SJSA1 (cell line): ENCODE measurements around the gene EDN2. TPM values are rescaled to one million over a fixed set of nuclear protein-coding genes. Genes with fewer than 3 reads are reported as not detected.

Source experiments
- DNase-seq, 2 experiments: peaks; one replicate each; pipeline ENCODE4 v3.0.0-alpha.2; 2015 to 2020; ENCODE audit warnings: low spot score in 2 of 2, low read depth in 1 of 2
- H3K27ac ChIP-seq: fragments of 250-450 bp; sonication (Bioruptor Pico); 2 replicates; pipeline ENCODE4 v1.5.1; 2020; ENCODE audit warnings: mild to moderate bottlenecking, moderate library complexity
- H3K27me3 ChIP-seq: fragments of 250-450 bp; sonication (Bioruptor Pico); replicated peaks from 2 replicates; pipeline ENCODE4 v1.5.1; 2020; ENCODE audit warnings: mild to moderate bottlenecking, moderate library complexity
- H3K36me3 ChIP-seq: fragments of 250-450 bp; sonication (Bioruptor Pico); 2 replicates; pipeline ENCODE4 v1.5.1; 2020; ENCODE audit warnings: mild to moderate bottlenecking
- H3K4me1 ChIP-seq: fragments of 250-450 bp; sonication (Bioruptor Pico); replicated peaks from 2 replicates; pipeline ENCODE4 v1.6.1; 2021; ENCODE audit warnings: mild to moderate bottlenecking
- H3K4me3 ChIP-seq: fragments of 250-450 bp; sonication (Bioruptor Pico); 2 replicates; pipeline ENCODE4 v1.5.1; 2020; ENCODE audit warnings: mild to moderate bottlenecking
- H3K9me3 ChIP-seq: fragments of 250-450 bp; sonication (Bioruptor Pico); replicated peaks from 2 replicates; pipeline ENCODE4 v1.5.1; 2020; ENCODE audit warnings: mild to moderate bottlenecking
- total RNA-seq: library from RNA; depleted of rRNA; stranded (reverse); fragments of >200 nt; shearing (Covaris generic); gene quantifications from 2 replicates; pipeline ENCODE4 v1.2.3, GENCODE V29; 2014

EDN2 gene
- total RNA-seq, 1 experiment from 2014 or later = 6.7 TPM

- Histone ChIP-seq H3K36me3 (peaks cover 54% of the 10 kb centered on the region), H3K27me3 (no peaks in the 10 kb centered on the region), H3K27ac (no peak overlapping the region), H3K4me1 (peaks cover 19% of the 10 kb centered on the region), H3K9me3 (no peaks in the 10 kb centered on the region), H3K4me3 (no peak overlapping the region)
- no peak for DNase-seq
Measured at GRCh38 chr1:41523949-41524675, 39.6 kb upstream of the EDN2 start.

GRCh38 chr1:41523071-41523470 lies 38.6 kb upstream of the EDN2 start:
- Histone ChIP-seq H3K36me3 (peaks cover 56% of the 10 kb centered on the region), H3K4me3 (no peak overlapping the region), H3K4me1 (peaks cover 19% of the 10 kb centered on the region), H3K9me3 (no peaks in the 10 kb centered on the region), H3K27me3 (no peaks in the 10 kb centered on the region), H3K27ac (no peak overlapping the region)
- DNase-seq = no peak

GRCh38 chr1:41521766-41522165 lies 37.3 kb upstream of the EDN2 start:
- Histone ChIP-seq H3K27me3 (no peaks in the 10 kb centered on the region), H3K9me3 (no peaks in the 10 kb centered on the region), H3K4me1 (peaks cover 19% of the 10 kb centered on the region), H3K27ac (peak overlapping the region; percentile 31), H3K4me3 (no peak overlapping the region), H3K36me3 (peaks cover 64% of the 10 kb centered on the region)
- peak; percentile 40 to 65 for DNase-seq

GRCh38 chr1:41520951-41521752 lies 36.7 kb upstream of the EDN2 start:
- peaks cover 24% of the 10 kb centered on the region for H3K4me1 ChIP-seq
- H3K4me3 ChIP-seq = no peak overlapping the region
- peaks cover 70% of the 10 kb centered on the region for H3K36me3 ChIP-seq
- H3K9me3 ChIP-seq = no peaks in the 10 kb centered on the region
- DNase-seq = no peak
- H3K27ac ChIP-seq = peak overlapping the region; percentile 31; the same call in 1 of the 2 replicates
- no peaks in the 10 kb centered on the region for H3K27me3 ChIP-seq

GRCh38 chr1:41519667-41520066 lies 35.2 kb upstream of the EDN2 start:
- H3K4me3 ChIP-seq = no peak overlapping the region
- H3K36me3 ChIP-seq = peaks cover 78% of the 10 kb centered on the region
- DNase-seq = no peak

GRCh38 chr1:41518471-41518870 lies 34.0 kb upstream of the EDN2 start:
- no peak for DNase-seq
- H3K4me3 ChIP-seq = no peak overlapping the region
- H3K36me3 ChIP-seq = peaks cover 82% of the 10 kb centered on the region
- H3K27ac ChIP-seq = no peak overlapping the region
- no peaks in the 10 kb centered on the region for H3K27me3 ChIP-seq
- peaks cover 47% of the 10 kb centered on the region for H3K4me1 ChIP-seq
- no peaks in the 10 kb centered on the region for H3K9me3 ChIP-seq

More at GRCh38 chr1:41519667-41520066, 35.2 kb upstream of the EDN2 start:
- Histone ChIP-seq H3K4me1 (peaks cover 39% of the 10 kb centered on the region), H3K9me3 (no peaks in the 10 kb centered on the region), H3K27ac (no peak overlapping the region), H3K27me3 (no peaks in the 10 kb centered on the region)

- Histone ChIP-seq H3K27ac (no peak overlapping the region), H3K9me3 (no peaks in the 10 kb centered on the region), H3K27me3 (no peaks in the 10 kb centered on the region), H3K4me3 (no peak overlapping the region), H3K36me3 (peaks cover 86% of the 10 kb centered on the region), H3K4me1 (peaks cover 41% of the 10 kb centered on the region)
- DNase-seq = no peak
Measured at GRCh38 chr1:41517062-41517438, 32.6 kb upstream of the EDN2 start.

GRCh38 chr1:41516168-41517061 lies 31.9 kb upstream of the EDN2 start:
- Histone ChIP-seq H3K4me3 (no peak overlapping the region), H3K27ac (no peak overlapping the region), H3K4me1 (peaks cover 34% of the 10 kb centered on the region), H3K27me3 (no peaks in the 10 kb centered on the region), H3K36me3 (peaks cover 85% of the 10 kb centered on the region), H3K9me3 (no peaks in the 10 kb centered on the region)
- peak; percentile 83 to 87 for DNase-seq

GRCh38 chr1:41515778-41516167 lies 31.3 kb upstream of the EDN2 start:
- peaks cover 28% of the 10 kb centered on the region for H3K4me1 ChIP-seq
- H3K27ac ChIP-seq = no peak overlapping the region
- peaks cover 85% of the 10 kb centered on the region for H3K36me3 ChIP-seq
- H3K9me3 ChIP-seq = no peaks in the 10 kb centered on the region
- H3K27me3 ChIP-seq = no peaks in the 10 kb centered on the region
- no peak overlapping the region for H3K4me3 ChIP-seq
- no peak for DNase-seq

- no peak overlapping the region for H3K27ac ChIP-seq
Measured at GRCh38 chr1:41515131-41515678, 30.7 kb upstream of the EDN2 start.

GRCh38 chr1:41514381-41514780 lies 29.9 kb upstream of the EDN2 start:
- H3K4me1 ChIP-seq = peaks cover 28% of the 10 kb centered on the region
- H3K9me3 ChIP-seq = no peaks in the 10 kb centered on the region
- peaks cover 77% of the 10 kb centered on the region for H3K36me3 ChIP-seq
- no peak overlapping the region for H3K27ac ChIP-seq
- no peaks in the 10 kb centered on the region for H3K27me3 ChIP-seq
- DNase-seq = no peak
- H3K4me3 ChIP-seq = no peak overlapping the region

More at GRCh38 chr1:41515131-41515678, 30.7 kb upstream of the EDN2 start:
- no peak for DNase-seq
- Histone ChIP-seq H3K36me3 (peaks cover 85% of the 10 kb centered on the region), H3K9me3 (no peaks in the 10 kb centered on the region), H3K27me3 (no peaks in the 10 kb centered on the region), H3K4me3 (no peak overlapping the region), H3K4me1 (peaks cover 28% of the 10 kb centered on the region)

- H3K27ac ChIP-seq = no peak overlapping the region
- DNase-seq = no peak
- no peaks in the 10 kb centered on the region for H3K9me3 ChIP-seq
- H3K4me3 ChIP-seq = no peak overlapping the region
- H3K36me3 ChIP-seq = peaks cover 86% of the 10 kb centered on the region
- H3K4me1 ChIP-seq = peaks cover 28% of the 10 kb centered on the region
- no peaks in the 10 kb centered on the region for H3K27me3 ChIP-seq
Measured at GRCh38 chr1:41513383-41513735, 28.9 kb upstream of the EDN2 start.

- Histone ChIP-seq H3K27ac (no peak overlapping the region), H3K36me3 (peaks cover 88% of the 10 kb centered on the region), H3K9me3 (no peaks in the 10 kb centered on the region), H3K27me3 (no peaks in the 10 kb centered on the region), H3K4me3 (no peak overlapping the region), H3K4me1 (peaks cover 28% of the 10 kb centered on the region)
- no peak for DNase-seq
Measured at GRCh38 chr1:41512701-41513382, 28.4 kb upstream of the EDN2 start.
